ENCODE results near the gene NOTCH4. TPM values are rescaled to one million over a fixed set of nuclear protein-coding genes. Genes with fewer than 3 reads are reported as not detected.

Gene NOTCH4
- total and polyA plus RNA-seq, 9 of the 15 experiments (the other 6 are each of a cell fraction or from before 2014, with no cell fraction given), result 0.24 to 4.3 (median 1.7) TPM

DNA sequence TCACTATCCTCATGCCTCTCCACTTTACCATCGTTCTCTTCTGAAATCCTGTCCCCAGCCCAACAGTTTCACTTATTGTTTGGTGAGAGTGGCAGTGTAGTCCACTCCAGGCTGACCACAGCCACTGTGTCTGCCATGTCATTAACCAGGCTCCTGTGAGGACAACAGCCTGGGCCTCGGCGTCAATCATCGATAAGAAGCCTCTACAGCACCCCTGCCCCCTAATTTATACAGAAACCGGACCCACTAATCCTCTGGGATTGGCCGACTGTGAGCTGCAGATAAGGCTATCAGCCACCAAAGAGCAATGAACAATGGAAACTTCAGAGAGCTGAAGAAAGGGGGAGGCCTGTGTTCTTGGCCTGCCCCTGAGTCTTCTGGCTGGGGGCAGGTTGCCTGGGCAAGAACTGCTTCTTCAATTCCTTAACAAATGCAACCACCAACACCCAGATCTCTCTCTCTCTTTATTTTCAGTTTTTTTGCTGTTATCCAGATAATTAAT is 56.1 kb downstream of the NOTCH4 start (continued):
- TF ChIP-seq EWSR1 (IDR thresholded peaks at IDR 0.05; ENCODE audit: borderline replicate concordance, low read depth, partially characterized antibody), result no peak
- TF ChIP-seq NCOA1 (IDR thresholded peaks at IDR 0.05; ENCODE audit: low read depth), result peak; percentile 87; the same call in 1 of the 2 replicates
- no peak; the same call in 1 of the 2 replicates for TF ChIP-seq MAFK (IDR thresholded peaks at IDR 0.05; ENCODE audit: low read length)
- no peak for TF ChIP-seq POLR2G (IDR thresholded peaks at IDR 0.05; ENCODE audit: low read depth, low read length)
- TF ChIP-seq, protein P1, sequence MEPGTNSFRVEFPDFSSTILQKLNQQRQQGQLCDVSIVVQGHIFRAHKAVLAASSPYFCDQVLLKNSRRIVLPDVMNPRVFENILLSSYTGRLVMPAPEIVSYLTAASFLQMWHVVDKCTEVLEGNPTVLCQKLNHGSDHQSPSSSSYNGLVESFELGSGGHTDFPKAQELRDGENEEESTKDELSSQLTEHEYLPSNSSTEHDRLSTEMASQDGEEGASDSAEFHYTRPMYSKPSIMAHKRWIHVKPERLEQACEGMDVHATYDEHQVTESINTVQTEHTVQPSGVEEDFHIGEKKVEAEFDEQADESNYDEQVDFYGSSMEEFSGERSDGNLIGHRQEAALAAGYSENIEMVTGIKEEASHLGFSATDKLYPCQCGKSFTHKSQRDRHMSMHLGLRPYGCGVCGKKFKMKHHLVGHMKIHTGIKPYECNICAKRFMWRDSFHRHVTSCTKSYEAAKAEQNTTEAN (CRISPR knock-in tag; IDR thresholded peaks at IDR 0.05), result no peak
- TF ChIP-seq TAF9B (IDR thresholded peaks at IDR 0.05; ENCODE audit: partially characterized antibody), result no peak
- no peak for TF ChIP-seq POLR3G (IDR thresholded peaks at IDR 0.05; ENCODE audit: extremely low read depth, insufficient read length, insufficient replicate concordance)
- TF ChIP-seq, protein P2, sequence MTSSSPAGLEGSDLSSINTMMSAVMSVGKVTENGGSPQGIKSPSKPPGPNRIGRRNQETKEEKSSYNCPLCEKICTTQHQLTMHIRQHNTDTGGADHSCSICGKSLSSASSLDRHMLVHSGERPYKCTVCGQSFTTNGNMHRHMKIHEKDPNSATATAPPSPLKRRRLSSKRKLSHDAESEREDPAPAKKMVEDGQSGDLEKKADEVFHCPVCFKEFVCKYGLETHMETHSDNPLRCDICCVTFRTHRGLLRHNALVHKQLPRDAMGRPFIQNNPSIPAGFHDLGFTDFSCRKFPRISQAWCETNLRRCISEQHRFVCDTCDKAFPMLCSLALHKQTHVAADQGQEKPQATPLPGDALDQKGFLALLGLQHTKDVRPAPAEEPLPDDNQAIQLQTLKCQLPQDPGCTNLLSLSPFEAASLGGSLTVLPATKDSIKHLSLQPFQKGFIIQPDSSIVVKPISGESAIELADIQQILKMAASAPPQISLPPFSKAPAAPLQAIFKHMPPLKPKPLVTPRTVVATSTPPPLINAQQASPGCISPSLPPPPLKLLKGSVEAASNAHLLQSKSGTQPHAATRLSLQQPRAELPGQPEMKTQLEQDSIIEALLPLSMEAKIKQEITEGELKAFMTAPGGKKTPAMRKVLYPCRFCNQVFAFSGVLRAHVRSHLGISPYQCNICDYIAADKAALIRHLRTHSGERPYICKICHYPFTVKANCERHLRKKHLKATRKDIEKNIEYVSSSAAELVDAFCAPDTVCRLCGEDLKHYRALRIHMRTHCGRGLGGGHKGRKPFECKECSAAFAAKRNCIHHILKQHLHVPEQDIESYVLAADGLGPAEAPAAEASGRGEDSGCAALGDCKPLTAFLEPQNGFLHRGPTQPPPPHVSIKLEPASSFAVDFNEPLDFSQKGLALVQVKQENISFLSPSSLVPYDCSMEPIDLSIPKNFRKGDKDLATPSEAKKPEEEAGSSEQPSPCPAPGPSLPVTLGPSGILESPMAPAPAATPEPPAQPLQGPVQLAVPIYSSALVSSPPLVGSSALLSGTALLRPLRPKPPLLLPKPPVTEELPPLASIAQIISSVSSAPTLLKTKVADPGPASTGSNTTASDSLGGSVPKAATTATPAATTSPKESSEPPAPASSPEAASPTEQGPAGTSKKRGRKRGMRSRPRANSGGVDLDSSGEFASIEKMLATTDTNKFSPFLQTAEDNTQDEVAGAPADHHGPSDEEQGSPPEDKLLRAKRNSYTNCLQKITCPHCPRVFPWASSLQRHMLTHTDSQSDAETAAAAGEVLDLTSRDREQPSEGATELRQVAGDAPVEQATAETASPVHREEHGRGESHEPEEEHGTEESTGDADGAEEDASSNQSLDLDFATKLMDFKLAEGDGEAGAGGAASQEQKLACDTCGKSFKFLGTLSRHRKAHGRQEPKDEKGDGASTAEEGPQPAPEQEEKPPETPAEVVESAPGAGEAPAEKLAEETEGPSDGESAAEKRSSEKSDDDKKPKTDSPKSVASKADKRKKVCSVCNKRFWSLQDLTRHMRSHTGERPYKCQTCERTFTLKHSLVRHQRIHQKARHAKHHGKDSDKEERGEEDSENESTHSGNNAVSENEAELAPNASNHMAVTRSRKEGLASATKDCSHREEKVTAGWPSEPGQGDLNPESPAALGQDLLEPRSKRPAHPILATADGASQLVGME (CRISPR knock-in tag; IDR thresholded peaks at IDR 0.05), result no peak
- TF ChIP-seq ZNF695 (CRISPR knock-in tag; IDR thresholded peaks at IDR 0.05), result no peak
- TF ChIP-seq BCL6 (CRISPR knock-in tag; IDR thresholded peaks at IDR 0.05), result no peak
- TF ChIP-seq, protein P3, sequence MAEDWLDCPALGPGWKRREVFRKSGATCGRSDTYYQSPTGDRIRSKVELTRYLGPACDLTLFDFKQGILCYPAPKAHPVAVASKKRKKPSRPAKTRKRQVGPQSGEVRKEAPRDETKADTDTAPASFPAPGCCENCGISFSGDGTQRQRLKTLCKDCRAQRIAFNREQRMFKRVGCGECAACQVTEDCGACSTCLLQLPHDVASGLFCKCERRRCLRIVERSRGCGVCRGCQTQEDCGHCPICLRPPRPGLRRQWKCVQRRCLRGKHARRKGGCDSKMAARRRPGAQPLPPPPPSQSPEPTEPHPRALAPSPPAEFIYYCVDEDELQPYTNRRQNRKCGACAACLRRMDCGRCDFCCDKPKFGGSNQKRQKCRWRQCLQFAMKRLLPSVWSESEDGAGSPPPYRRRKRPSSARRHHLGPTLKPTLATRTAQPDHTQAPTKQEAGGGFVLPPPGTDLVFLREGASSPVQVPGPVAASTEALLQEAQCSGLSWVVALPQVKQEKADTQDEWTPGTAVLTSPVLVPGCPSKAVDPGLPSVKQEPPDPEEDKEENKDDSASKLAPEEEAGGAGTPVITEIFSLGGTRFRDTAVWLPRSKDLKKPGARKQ (CRISPR knock-in tag; IDR thresholded peaks at IDR 0.05), result no peak
- TF ChIP-seq ZNF12 (CRISPR knock-in tag; IDR thresholded peaks at IDR 0.05), result no peak
- no peak for TF ChIP-seq ZNF436 (CRISPR knock-in tag; IDR thresholded peaks at IDR 0.05)
- no peak for TF ChIP-seq NFYB (IDR thresholded peaks at IDR 0.05; ENCODE audit: extremely low read depth, insufficient read length)
- TF ChIP-seq KAT2B (IDR thresholded peaks at IDR 0.05; ENCODE audit: low read depth, low read length), result no peak
- no peak for TF ChIP-seq ZNF76 (CRISPR knock-in tag; IDR thresholded peaks at IDR 0.05; ENCODE audit: borderline replicate concordance)
- TF ChIP-seq, protein P4, sequence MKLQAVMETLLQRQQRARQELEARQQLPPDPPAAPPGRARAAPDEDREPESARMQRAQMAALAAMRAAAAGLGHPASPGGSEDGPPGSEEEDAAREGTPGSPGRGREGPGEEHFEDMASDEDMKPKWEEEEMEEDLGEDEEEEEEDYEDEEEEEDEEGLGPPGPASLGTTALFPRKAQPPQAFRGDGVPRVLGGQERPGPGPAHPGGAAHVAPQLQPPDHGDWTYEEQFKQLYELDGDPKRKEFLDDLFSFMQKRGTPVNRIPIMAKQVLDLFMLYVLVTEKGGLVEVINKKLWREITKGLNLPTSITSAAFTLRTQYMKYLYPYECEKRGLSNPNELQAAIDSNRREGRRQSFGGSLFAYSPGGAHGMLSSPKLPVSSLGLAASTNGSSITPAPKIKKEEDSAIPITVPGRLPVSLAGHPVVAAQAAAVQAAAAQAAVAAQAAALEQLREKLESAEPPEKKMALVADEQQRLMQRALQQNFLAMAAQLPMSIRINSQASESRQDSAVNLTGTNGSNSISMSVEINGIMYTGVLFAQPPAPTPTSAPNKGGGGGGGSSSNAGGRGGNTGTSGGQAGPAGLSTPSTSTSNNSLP (IDR thresholded peaks at IDR 0.05; ENCODE audit: borderline replicate concordance, low read depth, low read length), result peak; percentile 96

All from K562 (cell line).